NCI-H510A treated with DMSO at 0.1 percent for 48 hours (cell line): Measurements from ENCODE around the gene PLOD1.
A peak's percentile ranks its signal among the peaks of the same experiment; 100 is the strongest.
"Not testable (repeated sequence)": the region's sequence is repeated elsewhere in the genome, so short reads cannot be mapped to it uniquely, and the experiment has no call there.

ENCODE experiments used
- DNase-seq: peaks from one replicate; lab custom pipeline; 2025; lab: John Stamatoyannopoulos, UW

Gene PLOD1

DNA sequence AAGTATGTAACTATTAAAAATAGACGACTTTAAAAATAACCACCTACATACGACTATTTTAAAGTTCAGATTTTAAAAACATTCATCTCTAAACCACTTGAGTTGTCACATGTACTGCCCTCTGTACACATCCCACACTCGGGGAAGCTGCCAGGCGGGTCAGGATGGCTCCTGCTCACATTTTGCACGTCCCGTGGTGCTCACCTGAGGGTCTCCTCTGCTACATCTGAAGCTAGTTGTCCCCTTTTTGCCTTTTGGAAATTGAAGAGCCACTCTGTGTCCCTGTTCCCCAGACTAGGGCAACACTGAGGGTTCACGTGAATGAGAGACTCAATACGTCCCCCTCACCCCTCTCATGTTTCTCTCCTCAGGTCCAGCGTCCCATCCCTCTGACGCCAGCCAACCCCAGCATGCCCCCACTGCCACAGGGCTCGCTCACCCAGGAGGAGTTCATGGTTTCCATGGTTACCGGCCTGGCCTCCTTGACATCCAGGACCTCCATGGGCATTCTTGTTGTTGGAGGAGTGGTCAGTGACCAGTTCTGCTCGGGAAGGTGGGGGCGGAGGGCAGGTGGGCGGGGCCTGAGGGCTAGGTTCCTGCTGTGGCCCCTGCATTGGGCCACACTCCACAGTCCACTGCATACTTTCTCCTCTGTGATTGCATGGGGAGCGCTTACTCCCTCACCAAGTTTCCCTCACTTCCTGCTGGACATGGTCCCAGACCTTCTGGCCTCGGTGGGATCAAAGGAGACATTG is 71.8 kb downstream of the PLOD1 start:
- DNase-seq: no peak

DNA sequence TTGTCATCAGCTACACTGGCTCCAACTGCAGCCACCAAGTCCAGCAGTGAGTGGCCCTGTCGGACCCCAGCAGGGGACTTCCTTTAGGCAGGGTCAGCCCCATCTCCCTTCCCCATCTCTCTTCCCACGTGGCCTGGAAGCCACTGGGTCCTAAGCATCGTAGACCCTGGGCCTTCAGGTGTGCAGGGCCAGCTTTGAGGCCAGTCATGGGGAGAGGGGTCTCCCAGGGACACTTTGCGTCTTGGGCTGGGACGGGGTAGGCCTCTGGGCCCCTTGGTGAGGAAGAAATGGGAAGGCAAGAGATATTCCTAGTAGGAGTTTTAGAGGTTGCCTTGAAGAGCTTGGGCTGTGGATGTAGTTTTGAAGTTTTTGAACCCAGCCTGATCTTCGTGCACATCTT is 72.7 kb downstream of the PLOD1 start:
- DNase-seq: no peak

DNA sequence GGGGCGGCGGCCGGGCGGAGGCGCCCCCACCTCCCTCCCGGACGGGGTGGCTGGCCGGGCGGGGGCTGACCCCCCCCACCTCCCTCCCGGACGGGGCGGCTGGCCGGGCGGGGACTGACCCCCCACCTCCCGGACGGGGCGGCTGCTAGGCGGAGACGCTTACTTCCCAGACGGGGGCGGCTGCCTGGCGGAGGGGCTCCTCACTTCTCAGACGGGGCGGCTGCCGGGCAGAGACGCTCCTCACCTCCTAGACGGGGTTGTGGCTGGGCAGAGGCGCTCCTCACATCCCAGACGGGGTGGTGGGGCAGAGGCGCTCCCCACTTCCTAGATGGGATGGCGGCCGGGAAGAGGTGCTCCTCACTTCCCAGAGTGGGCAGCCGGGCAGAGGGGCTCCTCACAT is 73.8 kb downstream of the PLOD1 start:
- DNase-seq: not testable (repeated sequence)

DNA sequence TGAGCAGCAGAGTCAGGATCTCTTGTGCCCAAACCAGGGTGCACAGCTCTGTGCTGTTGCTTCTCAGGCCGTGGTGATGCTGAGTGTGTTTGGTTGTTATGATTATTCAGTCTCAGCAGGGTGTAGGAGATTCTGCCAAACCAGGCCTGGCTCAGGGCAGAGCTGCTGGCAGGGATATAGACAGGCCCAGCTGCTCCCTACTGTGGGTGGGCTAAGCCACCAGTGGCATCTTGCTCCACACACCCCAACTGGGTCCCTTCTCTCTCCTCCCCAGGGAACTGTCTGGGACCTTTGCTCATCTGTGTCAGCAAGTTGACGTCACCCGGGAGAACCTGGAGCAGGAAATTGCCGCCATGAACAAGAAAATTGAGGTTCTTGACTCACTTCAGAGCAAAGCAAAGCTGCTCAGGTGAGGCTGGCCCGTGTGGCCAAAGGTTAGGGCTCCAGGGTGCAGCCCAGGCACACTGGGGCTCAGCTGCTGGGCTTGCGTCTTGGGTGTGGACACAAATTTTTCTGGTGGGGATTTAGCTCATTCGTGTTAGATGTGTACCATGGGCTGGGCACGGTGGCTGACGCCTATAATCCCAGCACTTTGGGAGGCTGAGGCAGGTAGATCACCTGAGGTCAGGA is 74.9 kb downstream of the PLOD1 start:
- no peak for DNase-seq

DNA sequence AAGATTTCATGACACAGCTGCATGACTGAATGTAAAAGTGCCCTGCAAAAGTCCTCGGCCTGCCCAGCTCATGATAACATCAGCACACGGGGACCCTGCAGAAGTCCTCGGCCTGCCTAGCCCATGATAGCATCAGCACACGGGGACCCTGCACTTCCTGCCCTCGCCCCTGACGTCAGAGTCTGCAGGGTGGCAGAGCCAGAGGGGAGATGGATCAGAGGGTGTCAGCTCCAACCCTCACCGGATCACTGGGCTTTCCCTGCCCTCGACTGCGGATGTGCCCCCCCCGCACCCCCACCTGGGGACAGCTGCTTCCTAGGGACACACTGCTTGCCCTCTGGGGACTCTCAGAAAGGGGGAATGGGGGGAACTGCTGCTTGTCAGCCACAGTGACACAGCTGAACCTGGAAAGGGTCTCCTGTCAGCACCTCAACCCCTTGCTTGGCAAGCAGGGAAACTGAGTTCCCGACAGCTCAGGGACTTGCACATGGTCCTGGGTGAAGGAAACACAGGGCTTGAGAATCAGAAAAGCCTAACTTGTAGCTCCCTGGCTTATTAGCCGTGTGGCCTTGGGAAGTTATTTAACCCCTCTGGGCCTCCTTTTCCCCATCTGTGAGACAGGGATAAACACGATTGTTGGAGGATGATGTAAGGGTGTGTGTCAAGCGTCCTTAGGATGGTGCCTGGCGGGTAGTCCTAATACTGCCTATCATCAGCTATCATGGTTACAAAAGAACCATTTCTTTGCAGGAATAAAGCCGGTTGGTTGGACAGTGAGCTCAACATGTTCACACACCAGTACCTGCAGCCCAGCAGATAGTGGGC is 76.4 kb downstream of the PLOD1 start:
- no peak for DNase-seq

DNA sequence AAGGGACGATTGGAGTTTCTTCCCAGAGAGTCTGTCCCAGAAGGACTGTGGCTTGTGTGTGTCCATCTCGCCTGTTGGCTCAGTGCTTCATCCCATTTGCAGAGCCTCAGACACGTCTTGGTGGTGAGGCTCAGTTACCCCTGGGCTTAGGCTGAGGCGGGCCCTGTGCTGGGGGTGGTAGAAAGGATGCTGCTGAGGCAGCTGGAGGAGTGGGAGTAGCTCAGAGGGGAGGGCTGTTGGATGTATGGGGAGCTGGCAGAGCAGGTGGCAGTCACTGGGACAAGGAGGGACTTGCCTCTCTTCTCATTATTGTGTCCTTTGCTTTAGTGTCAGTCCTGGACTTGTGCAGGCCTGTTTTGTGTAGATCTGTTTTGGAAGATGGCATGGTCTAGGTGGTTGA is 77.5 kb downstream of the PLOD1 start:
- DNase-seq: no peak

DNA sequence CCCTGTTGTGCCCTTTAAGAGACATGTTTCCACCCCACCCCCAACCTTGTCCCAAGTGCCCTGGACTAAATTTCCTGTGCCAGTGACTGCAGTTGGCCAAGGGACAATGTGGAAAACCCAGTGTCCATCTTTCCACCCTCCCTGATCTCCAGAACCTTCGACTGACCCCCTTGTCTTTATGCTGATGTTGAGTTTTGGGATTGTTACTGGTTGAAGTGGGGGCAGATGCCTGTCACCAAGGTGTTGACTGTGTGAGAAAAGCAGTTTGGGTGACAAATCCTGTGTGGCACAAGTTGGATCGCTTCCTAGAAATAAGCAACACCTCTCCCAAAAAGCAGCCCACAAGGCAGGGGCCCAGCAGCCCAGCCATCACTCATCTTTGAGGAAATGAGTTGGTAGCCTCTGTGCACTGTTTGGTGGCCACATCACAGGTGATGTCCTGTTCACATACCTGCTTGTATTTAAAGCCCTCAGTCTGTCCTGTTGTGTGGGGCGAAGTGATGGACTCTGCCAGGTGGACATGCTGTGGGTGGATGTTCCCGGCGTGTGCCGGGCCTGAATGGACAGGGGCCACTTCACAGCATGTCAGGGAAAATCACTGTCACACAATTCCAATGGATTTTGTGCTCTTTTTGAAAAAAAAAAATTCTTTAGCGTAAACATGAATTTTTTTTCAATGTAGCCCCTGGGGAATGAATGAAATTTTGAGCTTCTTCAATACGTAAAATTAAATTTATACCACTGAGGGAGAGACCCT is 78.2 kb downstream of the PLOD1 start:
- no peak for DNase-seq

DNA sequence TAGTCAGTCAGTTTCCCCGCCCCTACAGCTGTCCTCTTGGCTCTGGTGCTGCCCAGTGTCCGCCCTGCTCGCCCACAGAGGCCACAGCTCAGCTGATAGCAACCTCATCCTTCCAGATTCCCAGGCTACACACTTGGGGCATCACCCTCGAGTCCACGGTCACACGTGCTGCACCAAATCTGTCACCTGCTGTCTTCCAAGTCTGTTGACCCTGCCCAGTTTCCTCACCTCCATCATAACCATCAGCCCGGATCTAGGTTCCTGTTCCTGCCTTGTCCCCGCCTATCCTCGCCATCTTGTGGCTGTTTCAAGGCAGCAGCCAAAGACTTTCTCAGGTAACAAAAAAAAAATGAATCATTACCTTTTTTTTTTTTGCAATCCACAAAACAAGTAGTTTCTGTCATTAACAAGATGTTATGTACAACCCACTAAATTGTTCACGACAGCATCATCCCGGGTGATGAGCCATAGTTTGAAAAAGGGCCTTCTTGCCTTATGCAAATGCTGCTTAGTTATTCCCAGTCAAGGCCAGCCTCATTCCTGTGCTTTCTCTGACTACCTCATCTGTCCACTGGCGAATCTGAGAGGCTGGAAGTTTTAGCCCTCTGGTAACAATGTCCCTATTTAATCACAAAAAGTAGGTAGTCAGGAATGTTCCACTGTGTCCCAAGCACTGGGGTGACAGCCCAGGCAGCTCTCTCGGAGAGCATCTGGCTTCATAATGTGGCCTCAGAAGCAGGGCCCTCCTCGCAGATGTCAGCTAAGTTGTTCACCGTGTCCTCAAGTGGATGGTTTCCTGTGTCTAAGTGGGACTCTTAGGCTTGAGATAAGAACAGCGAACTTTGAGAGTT is 79.8 kb downstream of the PLOD1 start:
- DNase-seq: peak; percentile 33

DNA sequence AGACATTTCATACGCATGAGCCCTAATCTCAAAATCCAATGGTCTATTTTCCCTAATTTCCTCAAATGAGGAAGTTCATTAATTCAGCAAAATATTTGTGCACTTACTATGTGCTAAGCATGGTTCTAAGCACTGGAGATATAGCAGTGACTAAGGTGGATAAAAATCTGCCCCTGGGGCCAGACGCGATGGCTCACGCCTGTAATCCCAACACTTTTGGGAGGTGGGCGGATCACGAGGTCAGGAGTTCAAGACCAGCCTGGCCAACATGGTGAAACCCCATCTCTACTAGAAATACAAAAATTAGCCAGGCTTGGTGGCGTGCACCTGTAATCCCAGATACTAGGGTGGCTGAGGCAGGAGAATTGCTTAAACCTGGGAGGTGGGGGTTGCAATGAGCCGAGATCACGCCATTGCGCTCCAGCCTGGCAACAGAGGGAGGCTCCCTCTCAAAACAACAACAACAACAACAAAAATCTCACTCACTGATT is 80.5 kb downstream of the PLOD1 start:
- no peak for DNase-seq

DNA sequence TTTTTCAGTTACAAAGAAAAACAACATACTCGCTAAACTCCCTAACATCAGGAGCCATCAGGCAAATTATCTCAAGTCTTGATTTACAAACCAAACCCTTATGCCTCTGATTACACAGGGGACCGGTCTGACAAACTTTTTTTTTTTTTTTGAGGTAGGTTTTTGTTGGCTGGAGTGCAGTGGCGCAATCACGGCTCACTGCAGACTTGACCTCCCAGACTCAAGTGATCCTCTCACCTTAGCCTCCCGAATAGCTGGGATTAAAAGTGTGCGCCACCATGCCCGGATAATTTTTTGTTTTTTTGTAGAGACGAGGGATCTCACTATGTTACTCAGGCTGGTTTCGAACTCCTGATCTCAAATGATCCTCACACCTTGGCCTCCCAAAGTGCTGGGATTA is 81.0 kb downstream of the PLOD1 start:
- no peak for DNase-seq

DNA sequence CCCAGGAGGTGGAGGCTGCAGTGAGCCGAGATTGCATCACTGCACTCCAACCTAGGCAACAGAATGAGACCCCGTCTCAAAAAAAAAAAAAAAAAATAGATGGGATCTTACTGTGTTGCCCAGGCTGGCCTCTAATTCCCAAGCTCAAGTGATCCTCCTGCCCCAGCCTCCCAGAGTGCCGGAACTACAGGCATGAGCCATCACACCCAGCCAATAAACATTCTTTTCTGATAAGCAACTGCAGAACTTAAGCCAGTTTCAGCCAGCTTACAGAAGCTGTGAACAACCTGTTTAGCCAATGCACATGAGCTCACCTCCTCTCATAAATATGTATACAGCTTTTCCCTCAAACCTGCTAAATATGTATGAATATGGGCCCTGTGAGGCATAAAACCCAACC is 81.7 kb downstream of the PLOD1 start:
- DNase-seq: no peak

DNA sequence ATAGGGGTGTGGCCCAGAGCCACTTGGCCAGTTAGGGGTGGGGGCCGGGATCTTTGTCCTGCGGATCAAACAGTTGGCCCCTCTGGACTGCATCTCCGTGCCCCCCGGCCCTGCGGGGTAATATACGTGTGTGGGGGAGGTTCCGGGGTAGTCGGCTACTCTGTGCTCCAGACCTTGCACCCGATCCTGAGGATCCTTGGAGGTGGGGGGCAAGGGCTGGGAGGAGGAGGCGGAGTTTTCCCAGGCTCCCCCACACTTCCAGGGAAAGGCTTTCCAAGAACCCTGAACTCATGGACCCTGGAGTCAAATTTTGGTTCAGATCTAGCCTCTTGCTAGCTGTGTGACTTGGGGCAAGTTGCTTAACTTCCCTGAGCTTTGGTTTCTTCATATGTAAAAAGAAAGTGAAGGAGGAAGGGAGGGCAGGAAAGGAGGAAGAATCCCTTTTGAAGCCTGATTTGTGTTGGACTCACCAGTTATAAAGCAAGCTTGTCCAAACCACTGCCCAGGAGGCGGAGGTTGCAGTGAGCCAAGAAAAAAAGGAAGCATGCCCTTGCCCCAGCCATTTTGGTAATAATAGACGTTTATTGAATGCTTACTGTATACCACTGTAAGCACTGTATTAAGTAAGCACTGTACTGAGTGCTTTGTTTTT is 85.5 kb downstream of the PLOD1 start:
- no peak for DNase-seq

DNA sequence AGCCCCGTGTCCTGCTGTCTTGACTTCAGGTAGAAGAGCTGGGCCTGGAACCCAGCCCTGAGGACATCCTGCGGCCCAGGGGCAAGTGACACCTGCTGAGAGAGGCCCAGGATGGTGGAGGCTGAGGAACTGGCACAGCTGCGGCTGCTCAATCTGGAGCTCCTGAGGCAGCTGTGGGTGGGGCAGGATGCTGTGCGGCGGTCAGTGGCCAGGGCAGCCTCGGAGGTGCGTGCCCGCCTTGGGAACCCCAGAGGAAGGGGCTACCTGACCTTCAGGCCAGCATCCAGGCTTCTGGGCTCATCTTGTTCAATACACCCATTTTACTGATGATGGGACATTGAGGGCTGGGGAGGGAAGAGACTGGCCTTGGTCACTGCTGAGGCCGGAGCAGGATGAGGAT is 87.1 kb downstream of the PLOD1 start:
- no peak for DNase-seq

DNA sequence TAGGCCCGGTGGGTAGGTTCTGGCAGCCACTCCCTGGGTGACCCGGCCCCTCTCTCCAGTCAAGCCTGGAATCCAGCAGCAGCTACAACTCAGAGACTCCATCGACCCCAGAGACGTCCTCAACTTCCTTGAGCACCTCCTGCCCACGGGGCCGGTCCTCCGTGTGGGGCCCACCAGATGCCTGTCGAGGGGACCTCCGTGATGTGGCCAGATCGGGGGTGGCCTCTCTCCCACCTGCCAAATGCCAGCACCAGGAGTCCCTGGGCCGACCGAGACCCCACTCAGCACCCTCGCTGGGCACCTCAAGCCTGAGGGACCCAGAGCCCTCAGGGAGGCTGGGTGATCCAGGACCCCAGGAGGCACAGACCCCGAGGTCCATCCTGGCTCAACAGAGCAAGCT is 87.5 kb downstream of the PLOD1 start:
- no peak for DNase-seq
